Hepatocyte (in vitro differentiated cells): Measurements from ENCODE around the gene SERTAD1. TPM values are rescaled to one million over a fixed set of nuclear protein-coding genes. Genes with fewer than 3 reads are reported as not detected.
"Not testable (repeated sequence)": the region's sequence is repeated elsewhere in the genome, so short reads cannot be mapped to it uniquely, and the experiment has no call there.

Source experiments
- DNase-seq: peaks from one replicate; pipeline ENCODE4 v3.0.0-alpha.2; 2016; ENCODE audit warnings: low spot score
- H2AFZ ChIP-seq: fragments of 200-600 bp; sonication (generic); 2 replicates; pipeline ENCODE4 v1.6.0; 2016; ENCODE audit warnings: antibody characterized with exemption, mild to moderate bottlenecking
- H3K27ac ChIP-seq: fragments of 200-600 bp; sonication (generic); 2 replicates; pipeline ENCODE4 v1.5.1; 2016; ENCODE audit warnings: mild to moderate bottlenecking
- H3K27me3 ChIP-seq: fragments of 200-600 bp; sonication (generic); 2 replicates; pipeline ENCODE4 v1.6.1; 2016
- H3K36me3 ChIP-seq: fragments of 200-600 bp; sonication (generic); replicated peaks from 2 replicates; pipeline ENCODE4 v1.5.1; 2016; ENCODE audit warnings: low read depth; ENCODE audit not compliant: insufficient read depth
- H3K4me1 ChIP-seq: fragments of 200-600 bp; sonication (generic); 2 replicates; pipeline ENCODE4 v1.5.1; 2016; ENCODE audit warnings: mild to moderate bottlenecking, moderate library complexity; ENCODE audit not compliant: insufficient read depth
- H3K4me2 ChIP-seq: fragments of 200-600 bp; sonication (generic); 2 replicates; pipeline ENCODE4 v1.6.0; 2016
- H3K4me3 ChIP-seq: fragments of 200-600 bp; sonication (generic); 2 replicates; pipeline ENCODE4 v1.5.1; 2016; ENCODE audit warnings: mild to moderate bottlenecking
- H3K79me2 ChIP-seq: fragments of 200-600 bp; sonication (generic); 2 replicates; pipeline ENCODE4 v1.6.0; 2017; ENCODE audit warnings: mild to moderate bottlenecking
- H3K9me2 ChIP-seq: fragments of 200-600 bp; sonication (generic); replicated peaks from 2 replicates; pipeline ENCODE4 v1.6.0; 2017; ENCODE audit warnings: mild to moderate bottlenecking; ENCODE audit not compliant: insufficient read depth
- H3K9me3 ChIP-seq: fragments of 200-600 bp; sonication (generic); 2 replicates; pipeline ENCODE4 v1.5.1; 2016; ENCODE audit warnings: low read depth, mild to moderate bottlenecking
- H4K20me1 ChIP-seq: fragments of 200-600 bp; sonication (generic); 2 replicates; pipeline ENCODE4 v1.6.0; 2016; ENCODE audit warnings: mild to moderate bottlenecking; ENCODE audit not compliant: insufficient read depth, poor library complexity, severe bottlenecking
- CTCF ChIP-seq: fragments of 200-600 bp; sonication (generic); IDR thresholded peaks from 2 replicates; pipeline ENCODE4 v1.5.1; 2016; ENCODE audit warnings: antibody characterized with exemption, mild to moderate bottlenecking; ENCODE audit not compliant: poor library complexity
- EZH2 ChIP-seq: fragments of 200-600 bp; sonication (generic); IDR thresholded peaks from 2 replicates; pipeline ENCODE4 v1.6.1; 2016; ENCODE audit warnings: antibody characterized with exemption, mild to moderate bottlenecking, borderline replicate concordance
- EZH2phosphoT487 ChIP-seq: fragments of 200-600 bp; sonication (generic); IDR thresholded peaks from one replicate; pipeline ENCODE4 v1.6.1; 2018; ENCODE audit warnings: antibody characterized with exemption, mild to moderate bottlenecking, low read depth, moderate library complexity; ENCODE audit not compliant: unreplicated experiment, severe bottlenecking
- whole genome bisulfite sequencing: methylation state at CpG from one replicate; pipeline ENCODE4 v1.1.6; 2016; ENCODE audit warnings: low lambda C conversion rate; ENCODE audit errors: missing lambda C conversion rate; 5-methylcytosine and 5-hydroxymethylcytosine counted together
- polyA plus RNA-seq: library from polyadenylated mRNA; unstranded; fragments of >200 nt; fragmentation: Nextera tagmentation; extraction: Ambion mirVana; gene quantifications from 2 replicates; pipeline ENCODE4 v1.2.1, GENCODE V29; 2016
- total RNA-seq: library from RNA; depleted of rRNA; stranded (reverse); fragments of >200 nt; gene quantifications from 2 replicates; pipeline ENCODE4 v1.2.3, GENCODE V29; 2014

Gene SERTAD1
- total and polyA plus RNA-seq, 2 experiments from 2014 or later, result 17.1 to 17.9 TPM

- Histone ChIP-seq H3K4me3 (peak overlapping the region; percentile 35), H3K4me1 (peaks cover 5% of the 10 kb centered on the region), H3K27ac (peak overlapping the region; percentile 88), H3K9me3 (no peaks in the 10 kb centered on the region), H4K20me1 (no peaks in the 10 kb centered on the region), H3K27me3 (peaks cover 9% of the 10 kb centered on the region), H3K4me2 (peak overlapping the region; percentile 79), H3K79me2 (peaks cover 18% of the 10 kb centered on the region), H2AFZ (no peak overlapping the region), H3K9me2 (no peaks in the 10 kb centered on the region), H3K36me3 (no peaks in the 10 kb centered on the region)
- TF ChIP-seq CTCF, result peak; percentile 68
- no peak for TF ChIP-seq EZH2phosphoT487
- WGBS, result 28% methylated on average over 11 of the region's 11 CpGs
- peak; percentile 94 for DNase-seq
Measured at GRCh38 chr19:40464059-40465024, 38.5 kb upstream of the SERTAD1 start.

- not testable (repeated sequence) for H3K36me3 ChIP-seq, H3K9me2 ChIP-seq, H3K4me3 ChIP-seq, DNase-seq, H4K20me1 ChIP-seq, H3K9me3 ChIP-seq, H2AFZ ChIP-seq, H3K4me1 ChIP-seq, H3K27me3 ChIP-seq
- Histone ChIP-seq H3K4me2 (peak overlapping the region; percentile 26), H3K27ac (peak overlapping the region; percentile 88), H3K79me2 (peaks cover 18% of the 10 kb centered on the region)
- WGBS, result 93% methylated on average over 12 of the region's 12 CpGs
Measured at GRCh38 chr19:40463587-40464037, 37.8 kb upstream of the SERTAD1 start.

- no peak overlapping the region for H3K27ac ChIP-seq
Measured at GRCh38 chr19:40461669-40462221, 36.0 kb upstream of the SERTAD1 start.

More at GRCh38 chr19:40461669-40462221, 36.0 kb upstream of the SERTAD1 start:
- 89% methylated on average over 7 of the region's 7 CpGs for WGBS
- Histone ChIP-seq H3K4me3 (no peak overlapping the region), H4K20me1 (no peaks in the 10 kb centered on the region), H3K79me2 (peaks cover 18% of the 10 kb centered on the region), H3K4me1 (peaks cover 5% of the 10 kb centered on the region), H3K27me3 (no peaks in the 10 kb centered on the region), H3K9me2 (no peaks in the 10 kb centered on the region), H2AFZ (no peak overlapping the region), H3K9me3 (no peaks in the 10 kb centered on the region), H3K36me3 (no peaks in the 10 kb centered on the region), H3K4me2 (no peak overlapping the region)
- TF ChIP-seq CTCF, result no peak
- TF ChIP-seq EZH2, result no peak
- no peak for TF ChIP-seq EZH2phosphoT487
- DNase-seq, result no peak
